ENCODE data around the gene GPC5.

DNA sequence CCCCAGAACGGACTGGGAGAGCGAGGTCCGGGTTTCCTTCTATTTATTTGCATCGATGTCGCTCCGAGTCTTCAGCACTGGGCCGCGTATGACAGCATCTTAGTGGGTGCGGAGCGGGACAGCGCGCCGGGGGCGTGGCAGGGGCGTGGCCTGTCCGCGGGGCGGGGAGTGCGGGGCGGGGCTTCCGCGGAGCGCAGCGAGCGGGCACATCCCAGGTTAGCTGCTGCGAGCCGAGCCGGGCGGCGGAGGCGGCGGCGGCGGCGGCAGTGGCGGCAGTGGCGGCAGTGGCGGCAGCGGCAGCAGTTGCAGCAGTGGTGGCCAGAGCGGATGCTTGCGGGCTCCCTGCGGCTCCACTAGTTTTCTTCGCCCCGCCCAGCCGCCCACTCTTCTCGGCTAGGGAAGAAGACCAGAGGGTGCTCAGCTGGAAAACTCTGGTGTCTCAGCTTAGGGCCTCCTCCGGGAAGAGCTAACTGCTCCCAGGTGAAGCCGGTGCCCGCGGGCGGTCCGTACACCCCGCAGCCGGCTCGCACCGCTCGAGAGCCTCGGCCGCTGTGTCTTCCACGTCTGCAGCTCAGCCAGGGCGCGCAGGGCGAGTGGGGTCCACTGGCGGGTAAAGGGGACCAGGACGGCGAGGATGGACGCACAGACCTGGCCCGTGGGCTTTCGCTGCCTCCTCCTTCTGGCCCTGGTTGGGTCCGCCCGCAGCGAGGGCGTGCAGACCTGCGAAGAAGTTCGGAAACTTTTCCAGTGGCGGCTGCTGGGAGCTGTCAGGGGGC, at the start of gene GPC5:
- TF ChIP-seq, protein P1, sequence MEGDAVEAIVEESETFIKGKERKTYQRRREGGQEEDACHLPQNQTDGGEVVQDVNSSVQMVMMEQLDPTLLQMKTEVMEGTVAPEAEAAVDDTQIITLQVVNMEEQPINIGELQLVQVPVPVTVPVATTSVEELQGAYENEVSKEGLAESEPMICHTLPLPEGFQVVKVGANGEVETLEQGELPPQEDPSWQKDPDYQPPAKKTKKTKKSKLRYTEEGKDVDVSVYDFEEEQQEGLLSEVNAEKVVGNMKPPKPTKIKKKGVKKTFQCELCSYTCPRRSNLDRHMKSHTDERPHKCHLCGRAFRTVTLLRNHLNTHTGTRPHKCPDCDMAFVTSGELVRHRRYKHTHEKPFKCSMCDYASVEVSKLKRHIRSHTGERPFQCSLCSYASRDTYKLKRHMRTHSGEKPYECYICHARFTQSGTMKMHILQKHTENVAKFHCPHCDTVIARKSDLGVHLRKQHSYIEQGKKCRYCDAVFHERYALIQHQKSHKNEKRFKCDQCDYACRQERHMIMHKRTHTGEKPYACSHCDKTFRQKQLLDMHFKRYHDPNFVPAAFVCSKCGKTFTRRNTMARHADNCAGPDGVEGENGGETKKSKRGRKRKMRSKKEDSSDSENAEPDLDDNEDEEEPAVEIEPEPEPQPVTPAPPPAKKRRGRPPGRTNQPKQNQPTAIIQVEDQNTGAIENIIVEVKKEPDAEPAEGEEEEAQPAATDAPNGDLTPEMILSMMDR (IDR thresholded peaks at IDR 0.05), result no peak
- TF ChIP-seq, protein P2, sequence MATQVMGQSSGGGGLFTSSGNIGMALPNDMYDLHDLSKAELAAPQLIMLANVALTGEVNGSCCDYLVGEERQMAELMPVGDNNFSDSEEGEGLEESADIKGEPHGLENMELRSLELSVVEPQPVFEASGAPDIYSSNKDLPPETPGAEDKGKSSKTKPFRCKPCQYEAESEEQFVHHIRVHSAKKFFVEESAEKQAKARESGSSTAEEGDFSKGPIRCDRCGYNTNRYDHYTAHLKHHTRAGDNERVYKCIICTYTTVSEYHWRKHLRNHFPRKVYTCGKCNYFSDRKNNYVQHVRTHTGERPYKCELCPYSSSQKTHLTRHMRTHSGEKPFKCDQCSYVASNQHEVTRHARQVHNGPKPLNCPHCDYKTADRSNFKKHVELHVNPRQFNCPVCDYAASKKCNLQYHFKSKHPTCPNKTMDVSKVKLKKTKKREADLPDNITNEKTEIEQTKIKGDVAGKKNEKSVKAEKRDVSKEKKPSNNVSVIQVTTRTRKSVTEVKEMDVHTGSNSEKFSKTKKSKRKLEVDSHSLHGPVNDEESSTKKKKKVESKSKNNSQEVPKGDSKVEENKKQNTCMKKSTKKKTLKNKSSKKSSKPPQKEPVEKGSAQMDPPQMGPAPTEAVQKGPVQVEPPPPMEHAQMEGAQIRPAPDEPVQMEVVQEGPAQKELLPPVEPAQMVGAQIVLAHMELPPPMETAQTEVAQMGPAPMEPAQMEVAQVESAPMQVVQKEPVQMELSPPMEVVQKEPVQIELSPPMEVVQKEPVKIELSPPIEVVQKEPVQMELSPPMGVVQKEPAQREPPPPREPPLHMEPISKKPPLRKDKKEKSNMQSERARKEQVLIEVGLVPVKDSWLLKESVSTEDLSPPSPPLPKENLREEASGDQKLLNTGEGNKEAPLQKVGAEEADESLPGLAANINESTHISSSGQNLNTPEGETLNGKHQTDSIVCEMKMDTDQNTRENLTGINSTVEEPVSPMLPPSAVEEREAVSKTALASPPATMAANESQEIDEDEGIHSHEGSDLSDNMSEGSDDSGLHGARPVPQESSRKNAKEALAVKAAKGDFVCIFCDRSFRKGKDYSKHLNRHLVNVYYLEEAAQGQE (IDR thresholded peaks at IDR 0.05; ENCODE audit: insufficient read depth in 1 of 2, low read depth in 2 of 2, low read length in 1 of 2), result no peak
- TF ChIP-seq POLR2AphosphoS5 (IDR thresholded peaks at IDR 0.05; ENCODE audit: low read depth, low read length), result no peak
